Measurements from ENCODE around the gene IL17B.

- no peak for TF ChIP-seq CTCF (IDR thresholded peaks at IDR 0.05)
- TF ChIP-seq POLR2A (IDR thresholded peaks at IDR 0.05): no peak
These were observed 23.2 kb upstream of the IL17B start for GRCh38 chr5:149402291-149402690.

Data from esophagus squamous epithelium (tissue), 4 donors.